Subcutaneous adipose tissue (tissue), 4 donors: ENCODE data around the gene SLC6A12. TPM values are rescaled to one million over a fixed set of nuclear protein-coding genes. Genes with fewer than 3 reads are reported as not detected.

ENCODE experiments used
- CTCF ChIP-seq: fragments of 450-650 bp; IDR thresholded peaks from one replicate; pipeline ENCODE4 v1.5.1; 2016; ENCODE audit warnings: low read depth, mild to moderate bottlenecking, control low read depth, antibody characterized with exemption, moderate library complexity
- total RNA-seq, 4 donors: library from RNA; depleted of rRNA; stranded (reverse); fragments of >200 nt; gene quantifications; one replicate each; pipeline ENCODE4 v1.1.0, GENCODE V29; 2016

SLC6A12 gene
- total RNA-seq, 4 donors from 2014 or later = 0.33 to 4.4 (median 1.5) TPM

GRCh38 chr12:179131-179884 lies 34.6 kb downstream of the SLC6A12 start:
- no peak for TF ChIP-seq CTCF

GRCh38 chr12:178829-179109 lies 35.2 kb downstream of the SLC6A12 start:
- TF ChIP-seq CTCF = no peak

- no peak for TF ChIP-seq CTCF
Observed at GRCh38 chr12:177980-178828, 35.8 kb downstream of the SLC6A12 start.

- no peak for TF ChIP-seq CTCF
Observed at GRCh38 chr12:177336-177979, 36.5 kb downstream of the SLC6A12 start.

GRCh38 chr12:176321-177181 lies 37.4 kb downstream of the SLC6A12 start:
- no peak for TF ChIP-seq CTCF

GRCh38 chr12:175759-176158 lies 38.2 kb downstream of the SLC6A12 start:
- no peak for TF ChIP-seq CTCF
